Pulmonary artery endothelial cell (primary cell): ENCODE results near the gene C8B. TPM values are rescaled to one million over a fixed set of nuclear protein-coding genes. Genes with fewer than 3 reads are reported as not detected.

Experiments
- DNase-seq: peaks from one replicate; pipeline ENCODE4 v3.0.0-alpha.2; 2011; ENCODE audit warnings: low read depth, low spot score
- total RNA-seq: library from RNA; depleted of rRNA; stranded (reverse); fragments of >200 nt; gene quantifications from 2 replicates; pipeline ENCODE4 v1.2.3, GENCODE V29; 2014

The C8B gene
- total RNA-seq, 1 donor from 2014 or later = not detected

DNA sequence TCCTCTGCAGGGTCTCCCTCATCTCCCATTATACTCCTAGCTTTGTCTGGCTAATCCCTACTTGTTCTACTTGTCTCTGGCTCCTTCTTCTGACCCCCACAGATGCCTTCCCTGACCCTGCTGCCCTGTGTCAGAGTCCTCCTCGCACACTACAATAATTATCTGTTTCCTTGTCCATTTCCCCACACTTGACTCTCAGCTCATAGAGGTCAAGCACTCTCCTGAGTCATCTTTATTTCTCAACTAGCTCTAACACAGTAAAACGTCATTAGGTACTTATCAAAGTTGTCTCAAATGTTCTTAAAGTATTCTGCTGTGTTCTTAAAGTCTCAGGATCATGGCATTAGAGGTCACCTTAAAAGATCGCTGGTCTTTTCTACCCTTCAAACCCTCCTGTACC is 64.1 kb downstream of the C8B start:
- DNase-seq = no peak

- DNase-seq = no peak
These were observed 66.9 kb downstream of the C8B start for GRCh38 chr1:56898879-56899278.

DNA sequence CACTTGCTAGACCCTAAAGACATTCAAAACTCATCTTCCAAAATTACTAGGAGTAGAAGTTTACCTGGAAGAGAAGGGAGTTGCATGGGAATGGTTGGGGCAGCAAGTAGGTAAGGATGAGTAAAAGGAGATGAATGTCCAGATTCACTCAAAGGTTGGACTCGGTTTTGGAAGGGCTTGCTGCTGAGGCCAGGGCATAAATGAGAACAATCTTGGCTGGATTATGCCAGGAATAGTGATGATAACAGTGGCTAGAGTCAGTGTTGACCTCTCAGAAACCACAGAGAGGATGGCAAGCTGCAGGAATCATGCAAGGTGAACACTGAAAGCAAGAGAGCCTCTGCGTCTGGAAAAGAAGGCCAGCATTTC is 67.8 kb downstream of the C8B start:
- no peak for DNase-seq

GRCh38 chr1:56897150-56898004 is 68.4 kb downstream of the C8B start:
- no peak for DNase-seq

- DNase-seq = no peak
These were observed 71.8 kb downstream of the C8B start for GRCh38 chr1:56894014-56894413.

DNA sequence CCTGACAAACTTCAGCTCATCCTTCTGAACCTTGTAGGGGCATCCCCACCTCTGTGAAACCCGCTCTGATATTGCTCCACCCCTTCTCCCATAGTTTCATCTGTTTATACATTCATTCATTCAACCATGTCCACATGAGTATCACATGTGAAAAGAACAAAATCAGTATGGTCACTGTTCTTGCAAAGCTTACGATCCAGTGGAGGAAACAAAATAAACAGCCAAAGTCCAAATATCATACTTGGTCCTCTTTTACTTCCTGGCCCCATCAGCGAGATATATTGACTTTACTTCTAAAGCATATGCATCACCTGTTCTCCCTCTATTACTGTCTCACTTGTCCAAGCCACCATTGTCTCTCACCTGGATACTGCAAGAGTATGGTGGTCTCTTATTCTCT is 75.6 kb downstream of the C8B start:
- no peak for DNase-seq

GRCh38 chr1:56881417-56881816 is 84.4 kb downstream of the C8B start:
- DNase-seq = no peak

GRCh38 chr1:56880774-56881173 is 85.0 kb downstream of the C8B start:
- no peak for DNase-seq

Other genes starting within 250 kb of the C8B start
- gene FYB2, start 146.6 kb downstream of the C8B start, total RNA-seq = not detected in 2 replicates
- not detected in 2 replicates for gene C8A, start 111.2 kb downstream of the C8B start, total RNA-seq